RWPE2 (cell line): ENCODE measurements around the gene PHTF2.
"Not testable (repeated sequence)": the region's sequence is repeated elsewhere in the genome, so short reads cannot be mapped to it uniquely, and the experiment has no call there.

Experiments used
- ATAC-seq: fragments of 200-7000 bp; cut with Tn5 transposase; 3 replicates; pipeline ENCODE4 v1.9.1; 2021; ENCODE audit warnings: low read depth
- DNase-seq: peaks from one replicate; pipeline ENCODE4 v3.0.0-alpha.2; 2020; ENCODE audit warnings: low spot score
- H3K27ac ChIP-seq: fragments of 450-650 bp; 2 replicates; pipeline ENCODE4 v1.5.1; 2017; ENCODE audit warnings: mild to moderate bottlenecking; ENCODE audit not compliant: poor library complexity, severe bottlenecking
- H3K27me3 ChIP-seq: fragments of 250-450 bp; sonication (Bioruptor Pico); 2 replicates; pipeline ENCODE4 v1.5.1; 2021; ENCODE audit warnings: mild to moderate bottlenecking, moderate library complexity; ENCODE audit not compliant: insufficient read depth, poor library complexity, severe bottlenecking
- H3K36me3 ChIP-seq: fragments of 250-450 bp; sonication (Bioruptor Pico); 2 replicates; pipeline ENCODE4 v1.5.1; 2020; ENCODE audit warnings: low read depth, mild to moderate bottlenecking, moderate library complexity
- H3K4me1 ChIP-seq: fragments of 250-450 bp; sonication (Bioruptor Pico); 2 replicates; pipeline ENCODE4 v1.5.1; 2021; ENCODE audit warnings: mild to moderate bottlenecking, moderate library complexity; ENCODE audit not compliant: insufficient read depth, poor library complexity, severe bottlenecking
- H3K4me3 ChIP-seq: fragments of 250-450 bp; sonication (Bioruptor Pico); 2 replicates; pipeline ENCODE4 v1.5.1; 2021; ENCODE audit warnings: mild to moderate bottlenecking, moderate library complexity; ENCODE audit not compliant: severe bottlenecking
- H3K9me3 ChIP-seq: fragments of 250-450 bp; sonication (Bioruptor Pico); 2 replicates; pipeline ENCODE4 v1.5.1; 2021; ENCODE audit warnings: mild to moderate bottlenecking, moderate library complexity; ENCODE audit not compliant: severe bottlenecking
- CTCF ChIP-seq: fragments of 450-650 bp; IDR thresholded peaks from one replicate; pipeline ENCODE4 v1.5.1; 2017; ENCODE audit warnings: mild to moderate bottlenecking, moderate library complexity; ENCODE audit not compliant: poor library complexity, severe bottlenecking

PHTF2 gene

GRCh38 chr7:77827999-77828398, 29.4 kb downstream of the PHTF2 start:
- H3K9me3 ChIP-seq = no peaks in the 10 kb centered on the region
- H3K27me3 ChIP-seq = no peaks in the 10 kb centered on the region
- TF ChIP-seq CTCF = no peak
- no peak for ATAC-seq
- no peak overlapping the region for H3K27ac ChIP-seq
- H3K4me3 ChIP-seq = no peak overlapping the region
- no peaks in the 10 kb centered on the region for H3K4me1 ChIP-seq
- no peak for DNase-seq
- no peaks in the 10 kb centered on the region for H3K36me3 ChIP-seq

- ATAC-seq (no peak), DNase-seq (no peak)
- no peaks in the 10 kb centered on the region for H3K9me3 ChIP-seq
- H3K27ac ChIP-seq = no peak overlapping the region
- H3K27me3 ChIP-seq = no peaks in the 10 kb centered on the region
- H3K36me3 ChIP-seq = no peaks in the 10 kb centered on the region
- H3K4me1 ChIP-seq = peaks cover 14% of the 10 kb centered on the region
- no peak for TF ChIP-seq CTCF
- H3K4me3 ChIP-seq = no peak overlapping the region
Observed at GRCh38 chr7:77830649-77831355, 32.2 kb downstream of the PHTF2 start.

- no peak for DNase-seq
- Histone ChIP-seq H3K4me1 (peaks cover 14% of the 10 kb centered on the region), H3K27ac (no peak overlapping the region), H3K4me3 (no peak overlapping the region), H3K36me3 (no peaks in the 10 kb centered on the region), H3K9me3 (no peaks in the 10 kb centered on the region), H3K27me3 (no peaks in the 10 kb centered on the region)
- no peak for TF ChIP-seq CTCF
- no peak for ATAC-seq
Observed at GRCh38 chr7:77831481-77831880, 32.9 kb downstream of the PHTF2 start.

GRCh38 chr7:77831953-77832352, 33.4 kb downstream of the PHTF2 start:
- no peak overlapping the region for H3K4me3 ChIP-seq
- H3K36me3 ChIP-seq = no peaks in the 10 kb centered on the region
- DNase-seq = no peak
- H3K27me3 ChIP-seq = no peaks in the 10 kb centered on the region
- peaks cover 14% of the 10 kb centered on the region for H3K4me1 ChIP-seq
- no peak overlapping the region for H3K27ac ChIP-seq
- no peak for TF ChIP-seq CTCF
- no peak for ATAC-seq
- no peaks in the 10 kb centered on the region for H3K9me3 ChIP-seq

- H3K9me3 ChIP-seq = no peaks in the 10 kb centered on the region
Observed at GRCh38 chr7:77833136-77833535, 34.6 kb downstream of the PHTF2 start.

GRCh38 chr7:77836425-77836824, 37.9 kb downstream of the PHTF2 start:
- H3K9me3 ChIP-seq, H3K4me3 ChIP-seq, ATAC-seq, H3K27ac ChIP-seq, H3K36me3 ChIP-seq, H3K27me3 ChIP-seq, DNase-seq: not testable (repeated sequence)
- H3K4me1 ChIP-seq = peaks cover 14% of the 10 kb centered on the region

More at GRCh38 chr7:77833136-77833535, 34.6 kb downstream of the PHTF2 start:
- Histone ChIP-seq H3K4me3 (no peak overlapping the region), H3K27me3 (no peaks in the 10 kb centered on the region), H3K27ac (peak overlapping the region; percentile 71), H3K36me3 (no peaks in the 10 kb centered on the region), H3K4me1 (peaks cover 14% of the 10 kb centered on the region)
- no peak for ATAC-seq
- no peak for TF ChIP-seq CTCF
- no peak for DNase-seq
